ENCODE data around the gene ZNF83. TPM values are rescaled to one million over a fixed set of nuclear protein-coding genes. Genes with fewer than 3 reads are reported as not detected.

ZNF83 gene
- total and polyA plus RNA-seq, 12 donors, result 10.3 to 89.3 (median 16.7) TPM

DNA sequence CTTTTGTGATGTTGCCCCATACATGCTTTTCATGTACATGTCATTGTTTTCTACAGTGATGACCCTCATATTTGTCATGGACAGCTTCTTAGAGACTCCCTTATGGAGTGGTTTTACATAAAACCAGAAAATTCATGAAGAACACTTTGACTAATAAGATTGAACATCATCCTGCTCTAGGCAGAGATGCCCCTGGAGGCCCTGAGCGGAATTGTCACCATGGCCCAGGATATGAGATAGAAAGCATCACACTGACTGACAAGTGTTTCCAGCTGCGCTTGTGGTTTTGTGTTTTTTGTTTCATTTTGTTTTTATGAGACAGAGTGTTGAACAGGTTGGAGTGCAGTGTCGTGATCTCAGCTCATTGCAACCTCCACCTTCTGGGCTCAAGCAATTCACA lies 45.9 kb downstream of the ZNF83 start:
- no peaks in the 10 kb centered on the region for H3K4me1 ChIP-seq
- 65 to 100% methylated on average over 3 of the region's 3 CpGs for WGBS, 2 donors
- ATAC-seq (no peak), DNase-seq (no peak)
- H3K4me3 ChIP-seq, result no peak overlapping the region
- no peak overlapping the region for H3K27ac ChIP-seq
- intact Hi-C loops (cut with DNase I), result no loop called here
- no peaks in the 10 kb centered on the region for H3K27me3 ChIP-seq
- TF ChIP-seq, protein P1, sequence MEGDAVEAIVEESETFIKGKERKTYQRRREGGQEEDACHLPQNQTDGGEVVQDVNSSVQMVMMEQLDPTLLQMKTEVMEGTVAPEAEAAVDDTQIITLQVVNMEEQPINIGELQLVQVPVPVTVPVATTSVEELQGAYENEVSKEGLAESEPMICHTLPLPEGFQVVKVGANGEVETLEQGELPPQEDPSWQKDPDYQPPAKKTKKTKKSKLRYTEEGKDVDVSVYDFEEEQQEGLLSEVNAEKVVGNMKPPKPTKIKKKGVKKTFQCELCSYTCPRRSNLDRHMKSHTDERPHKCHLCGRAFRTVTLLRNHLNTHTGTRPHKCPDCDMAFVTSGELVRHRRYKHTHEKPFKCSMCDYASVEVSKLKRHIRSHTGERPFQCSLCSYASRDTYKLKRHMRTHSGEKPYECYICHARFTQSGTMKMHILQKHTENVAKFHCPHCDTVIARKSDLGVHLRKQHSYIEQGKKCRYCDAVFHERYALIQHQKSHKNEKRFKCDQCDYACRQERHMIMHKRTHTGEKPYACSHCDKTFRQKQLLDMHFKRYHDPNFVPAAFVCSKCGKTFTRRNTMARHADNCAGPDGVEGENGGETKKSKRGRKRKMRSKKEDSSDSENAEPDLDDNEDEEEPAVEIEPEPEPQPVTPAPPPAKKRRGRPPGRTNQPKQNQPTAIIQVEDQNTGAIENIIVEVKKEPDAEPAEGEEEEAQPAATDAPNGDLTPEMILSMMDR (IDR thresholded peaks at IDR 0.05), result no peak
- H3K36me3 ChIP-seq, result peaks cover 0 to 72% (median 20%) of the 10 kb centered on the region in 9 donors
- H3K9me3 ChIP-seq, result peaks cover 0 to 45% (median 0%) of the 10 kb centered on the region in 11 donors

DNA sequence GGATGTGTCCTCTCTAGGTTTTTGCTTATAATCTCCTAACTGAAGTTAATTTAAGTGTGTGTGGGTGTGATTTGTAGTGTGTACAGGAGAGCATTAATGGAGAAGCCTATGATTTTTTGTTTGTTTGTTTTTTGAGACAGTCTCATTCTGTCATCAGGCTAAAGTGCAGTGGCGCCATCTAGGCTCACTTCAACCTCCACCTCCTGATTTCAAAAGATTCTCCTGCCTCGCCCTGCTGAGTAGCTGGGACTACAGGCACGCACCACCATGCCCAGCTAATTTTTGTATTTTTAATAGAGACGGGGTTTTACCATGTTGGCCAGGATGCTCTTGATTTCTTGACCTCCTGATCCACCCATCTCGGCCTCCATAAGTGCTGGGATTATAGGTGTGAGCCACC lies 47.4 kb downstream of the ZNF83 start:
- Histone ChIP-seq H3K36me3 (peaks cover 0 to 68% (median 9%) of the 10 kb centered on the region in 9 donors), H3K4me3 (no peak overlapping the region), H3K4me1 (no peaks in the 10 kb centered on the region), H3K9me3 (peaks cover 0 to 42% (median 0%) of the 10 kb centered on the region in 11 donors), H3K27ac (no peak overlapping the region), H3K27me3 (no peaks in the 10 kb centered on the region)
- DNase-seq (no peak), ATAC-seq (no peak)
- TF ChIP-seq, protein P1 (IDR thresholded peaks at IDR 0.05), result peak in 5 of 9 donors; percentile 19 to 40 (median 28)
- WGBS, 2 donors, result 83 to 88% methylated on average over 5 of the region's 5 CpGs
- intact Hi-C loops (cut with DNase I), result no loop called here

DNA sequence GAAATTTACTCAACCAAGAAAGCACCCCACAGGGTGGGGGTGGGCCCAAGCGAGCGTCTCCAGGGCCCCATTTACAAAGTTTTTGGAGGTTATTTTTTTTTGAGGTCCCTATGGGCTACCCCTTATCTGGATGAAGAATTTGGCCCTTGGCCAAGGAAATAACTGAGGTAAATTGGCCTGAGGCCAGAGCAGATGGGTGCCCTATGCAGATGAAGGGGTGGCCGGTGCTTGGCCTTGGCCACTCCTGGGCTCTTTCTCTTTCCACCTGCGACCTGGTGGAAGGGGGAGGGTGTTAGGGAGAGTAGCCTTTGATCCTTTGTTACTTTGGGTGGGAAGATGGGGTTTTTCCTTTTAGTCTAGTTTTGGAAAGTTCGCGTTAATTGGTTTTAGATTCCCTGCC lies 52.6 kb downstream of the ZNF83 start:
- Histone ChIP-seq H3K4me1 (peaks cover 0 to 5% (median 0%) of the 10 kb centered on the region in 9 donors), H3K9me3 (peaks cover 0 to 67% (median 0%) of the 10 kb centered on the region in 11 donors), H3K27ac (no peak overlapping the region), H3K4me3 (peak overlapping the region in 1 of 10 donors; percentile 48), H3K27me3 (no peaks in the 10 kb centered on the region), H3K36me3 (peaks cover 0 to 84% (median 45%) of the 10 kb centered on the region in 9 donors)
- intact Hi-C loops (cut with DNase I), result no loop called here
- DNase-seq, result no peak
- 93 to 94% methylated on average over 6 of the region's 6 CpGs for WGBS, 2 donors
- TF ChIP-seq, protein P1 (IDR thresholded peaks at IDR 0.05), result no peak
- ATAC-seq, result peak in 1 of 8 donors; percentile 61

DNA sequence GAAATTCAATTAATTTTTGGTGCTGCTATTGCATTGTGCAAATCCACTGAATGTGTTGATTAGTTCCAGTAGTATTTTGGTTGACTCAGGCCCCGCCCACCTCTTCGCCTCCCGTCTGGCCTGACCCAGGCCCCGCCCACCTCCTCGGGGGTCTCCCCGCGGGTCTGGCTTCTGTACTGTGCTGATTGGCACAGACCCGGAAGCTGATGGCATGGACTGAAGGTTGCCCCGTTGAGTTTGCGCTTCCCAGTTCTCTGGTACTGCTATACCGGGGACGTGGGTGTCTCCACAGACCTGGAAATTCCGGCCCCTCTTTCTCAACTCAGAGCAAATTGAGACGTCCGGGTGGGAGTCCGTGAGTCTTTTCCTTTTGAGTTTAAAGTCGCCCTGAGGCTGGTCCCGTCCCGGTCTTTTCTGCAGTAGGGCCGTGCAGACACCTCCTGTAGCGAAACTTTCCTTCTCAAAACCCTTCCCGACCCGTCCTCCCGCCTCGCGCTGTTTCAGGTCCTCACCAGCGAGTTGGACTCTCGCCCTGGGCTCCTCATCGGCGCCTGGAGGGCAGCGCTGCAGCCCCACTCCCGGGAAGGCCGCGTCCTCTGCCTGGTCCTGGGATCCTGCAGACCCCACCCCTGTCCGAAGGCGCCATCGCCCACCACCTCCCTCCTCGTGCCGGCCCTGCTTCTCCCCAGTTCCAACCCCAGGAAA lies 53.3 kb downstream of the ZNF83 start:
- H3K27ac ChIP-seq, result peak overlapping the region in 1 of 10 donors; percentile 25
- peak in 1 of 2 donors; percentile 18 for DNase-seq
- H3K4me3 ChIP-seq, result peak overlapping the region in 3 of 10 donors; percentile 35 to 48 (median 46)

More for the DNA sequence above, 53.3 kb downstream of the ZNF83 start:
- Histone ChIP-seq H3K4me1 (peaks cover 0 to 5% (median 0%) of the 10 kb centered on the region in 9 donors), H3K36me3 (peaks cover 0 to 84% (median 52%) of the 10 kb centered on the region in 9 donors), H3K9me3 (peaks cover 0 to 74% (median 0%) of the 10 kb centered on the region in 11 donors), H3K27me3 (no peaks in the 10 kb centered on the region)
- intact Hi-C loops (cut with DNase I), result no loop called here
- peak in 6 of 8 donors; percentile 61 to 85 (median 74) for ATAC-seq
- TF ChIP-seq, protein P1 (IDR thresholded peaks at IDR 0.05), result no peak
- WGBS, 2 donors, result 22 to 29% methylated on average over 39 of the region's 39 CpGs
